ENCODE data around the gene CNTNAP2. TPM values are rescaled to one million over a fixed set of nuclear protein-coding genes. Genes with fewer than 3 reads are reported as not detected.

The CNTNAP2 gene
- total and polyA plus RNA-seq, 7 donors, result 0.60 to 2.4 (median 1.7) TPM

DNA sequence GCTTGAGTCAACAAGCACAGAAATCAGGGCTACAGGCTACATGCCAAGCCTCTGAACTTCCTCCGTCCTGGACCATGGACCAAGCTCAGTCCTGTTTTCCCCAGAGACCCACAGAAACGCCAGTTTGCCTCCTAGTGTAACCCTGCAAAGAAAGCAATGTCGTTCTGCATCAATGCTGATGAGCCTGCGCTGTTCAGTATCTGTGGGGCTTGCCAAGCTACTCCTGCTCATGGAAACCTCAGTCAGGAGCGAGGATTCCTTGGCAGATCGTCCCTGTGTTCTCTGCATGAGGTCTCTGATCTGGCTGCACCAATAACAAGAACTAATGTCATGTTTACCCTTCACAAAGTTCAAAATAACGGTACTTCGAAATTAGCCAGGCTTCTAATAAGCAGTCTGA, 1978.5 kb downstream of the CNTNAP2 start:
- intact Hi-C loops (cut with DNase I), result no loop called here
- WGBS, 2 donors, result 50 to 64% methylated on average over 8 of the region's 8 CpGs
- peaks cover 0 to 17% (median 0%) of the 10 kb centered on the region in 3 donors for H3K27me3 ChIP-seq
- no peak for TF ChIP-seq POLR2AphosphoS5 (IDR thresholded peaks at IDR 0.05)
- no peak for TF ChIP-seq EP300 (IDR thresholded peaks at IDR 0.05)
- no peak for TF ChIP-seq POLR2A (IDR thresholded peaks at IDR 0.05)
- TF ChIP-seq, protein P1, sequence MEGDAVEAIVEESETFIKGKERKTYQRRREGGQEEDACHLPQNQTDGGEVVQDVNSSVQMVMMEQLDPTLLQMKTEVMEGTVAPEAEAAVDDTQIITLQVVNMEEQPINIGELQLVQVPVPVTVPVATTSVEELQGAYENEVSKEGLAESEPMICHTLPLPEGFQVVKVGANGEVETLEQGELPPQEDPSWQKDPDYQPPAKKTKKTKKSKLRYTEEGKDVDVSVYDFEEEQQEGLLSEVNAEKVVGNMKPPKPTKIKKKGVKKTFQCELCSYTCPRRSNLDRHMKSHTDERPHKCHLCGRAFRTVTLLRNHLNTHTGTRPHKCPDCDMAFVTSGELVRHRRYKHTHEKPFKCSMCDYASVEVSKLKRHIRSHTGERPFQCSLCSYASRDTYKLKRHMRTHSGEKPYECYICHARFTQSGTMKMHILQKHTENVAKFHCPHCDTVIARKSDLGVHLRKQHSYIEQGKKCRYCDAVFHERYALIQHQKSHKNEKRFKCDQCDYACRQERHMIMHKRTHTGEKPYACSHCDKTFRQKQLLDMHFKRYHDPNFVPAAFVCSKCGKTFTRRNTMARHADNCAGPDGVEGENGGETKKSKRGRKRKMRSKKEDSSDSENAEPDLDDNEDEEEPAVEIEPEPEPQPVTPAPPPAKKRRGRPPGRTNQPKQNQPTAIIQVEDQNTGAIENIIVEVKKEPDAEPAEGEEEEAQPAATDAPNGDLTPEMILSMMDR (IDR thresholded peaks at IDR 0.05), result no peak
- no peak overlapping the region for H3K4me3 ChIP-seq
- no peak overlapping the region for H3K27ac ChIP-seq
- H3K4me1 ChIP-seq, result no peaks in the 10 kb centered on the region
- no peaks in the 10 kb centered on the region for H3K9me3 ChIP-seq
- no peaks in the 10 kb centered on the region for H3K36me3 ChIP-seq
- DNase-seq, result no peak

- WGBS, 2 donors, result 73 to 85% methylated on average over 4 of the region's 4 CpGs
- Histone ChIP-seq H3K9me3 (no peaks in the 10 kb centered on the region), H3K27ac (no peak overlapping the region), H3K27me3 (no peaks in the 10 kb centered on the region), H3K36me3 (no peaks in the 10 kb centered on the region), H3K4me1 (no peaks in the 10 kb centered on the region), H3K4me3 (no peak overlapping the region)
- intact Hi-C loops (cut with DNase I), result no loop called here
- TF ChIP-seq, protein P1 (IDR thresholded peaks at IDR 0.05), result no peak
- no peak for TF ChIP-seq POLR2AphosphoS5 (IDR thresholded peaks at IDR 0.05)
- no peak for TF ChIP-seq POLR2A (IDR thresholded peaks at IDR 0.05)
- no peak for TF ChIP-seq EP300 (IDR thresholded peaks at IDR 0.05)
- no peak for DNase-seq
Measured at GRCh38 chr7:148104136-148104716, 1987.6 kb downstream of the CNTNAP2 start.

GRCh38 chr7:148104924-148105323, 1988.3 kb downstream of the CNTNAP2 start:
- TF ChIP-seq POLR2AphosphoS5 (IDR thresholded peaks at IDR 0.05) (no peak), EP300 (IDR thresholded peaks at IDR 0.05) (no peak), POLR2A (IDR thresholded peaks at IDR 0.05) (no peak)
- TF ChIP-seq, protein P1 (IDR thresholded peaks at IDR 0.05), result no peak
- no peak overlapping the region for H3K27ac ChIP-seq
- intact Hi-C loops (cut with DNase I), result no loop called here
- no peak for DNase-seq
- H3K9me3 ChIP-seq, result no peaks in the 10 kb centered on the region
- WGBS, 2 donors, result 88 to 90% methylated on average over 2 of the region's 2 CpGs
- H3K4me3 ChIP-seq, result no peak overlapping the region
- no peaks in the 10 kb centered on the region for H3K27me3 ChIP-seq
- H3K36me3 ChIP-seq, result no peaks in the 10 kb centered on the region
- no peaks in the 10 kb centered on the region for H3K4me1 ChIP-seq

- 95 to 97% methylated on average over 1 of the region's 1 CpG for WGBS, 2 donors
- intact Hi-C loops (cut with DNase I), result no loop called here
- DNase-seq, result no peak
- Histone ChIP-seq H3K9me3 (no peaks in the 10 kb centered on the region), H3K27ac (no peak overlapping the region), H3K4me3 (no peak overlapping the region), H3K4me1 (no peaks in the 10 kb centered on the region), H3K36me3 (no peaks in the 10 kb centered on the region), H3K27me3 (no peaks in the 10 kb centered on the region)
- no peak for TF ChIP-seq EP300 (IDR thresholded peaks at IDR 0.05)
- TF ChIP-seq POLR2A (IDR thresholded peaks at IDR 0.05), result no peak
- TF ChIP-seq POLR2AphosphoS5 (IDR thresholded peaks at IDR 0.05), result no peak
- TF ChIP-seq, protein P1 (IDR thresholded peaks at IDR 0.05), result no peak
Measured at GRCh38 chr7:148105853-148106252, 1989.3 kb downstream of the CNTNAP2 start.
